WTC11 (cell line): Measurements from ENCODE around the gene TIMM50. TPM values are rescaled to one million over a fixed set of nuclear protein-coding genes. Genes with fewer than 3 reads are reported as not detected.

Experiments
- AFF4 ChIP-seq: sonication (generic); formaldehyde crosslinking; IDR thresholded peaks from 2 replicates; pipeline ENCODE4 v1.8.1; 2023; ENCODE audit warnings: mild to moderate bottlenecking, missing genetic modification reagents, borderline replicate concordance
- ARID4B ChIP-seq: sonication (generic); formaldehyde crosslinking; IDR thresholded peaks from 2 replicates; pipeline ENCODE4 v1.8.0; 2023; ENCODE audit warnings: missing genetic modification reagents, mild to moderate bottlenecking, borderline replicate concordance
- ATF3 ChIP-seq: sonication (generic); formaldehyde crosslinking; conservative IDR thresholded peaks from 2 replicates; pipeline ENCODE4 v1.8.1; 2022; ENCODE audit warnings: mild to moderate bottlenecking, missing genetic modification reagents
- E2F1 ChIP-seq: sonication (generic); formaldehyde crosslinking; IDR thresholded peaks from 2 replicates; pipeline ENCODE4 v1.8.0; 2022; ENCODE audit warnings: mild to moderate bottlenecking, missing genetic modification reagents
- EMX1 ChIP-seq: fragments of 250-450 bp; sonication (Bioruptor Pico); IDR thresholded peaks from 2 replicates; pipeline ENCODE4 v1.8.0; 2021; ENCODE audit warnings: mild to moderate bottlenecking
- FOXJ3 ChIP-seq: sonication (generic); formaldehyde crosslinking; IDR thresholded peaks from 2 replicates; pipeline ENCODE4 v1.9.0; 2021; ENCODE audit warnings: missing genetic modification reagents, mild to moderate bottlenecking, borderline replicate concordance
- FOXK1 ChIP-seq: sonication (generic); formaldehyde crosslinking; IDR thresholded peaks from 2 replicates; pipeline ENCODE4 v1.8.0; 2022; ENCODE audit warnings: mild to moderate bottlenecking, moderate library complexity, missing genetic modification reagents
- FOXP1 ChIP-seq: sonication (generic); formaldehyde crosslinking; IDR thresholded peaks from 2 replicates; pipeline ENCODE4 v1.8.0; 2022; ENCODE audit warnings: missing genetic modification reagents, mild to moderate bottlenecking, moderate library complexity, borderline replicate concordance
- FOXP4 ChIP-seq: sonication (generic); formaldehyde crosslinking; IDR thresholded peaks from 2 replicates; pipeline ENCODE4 v1.8.0; 2022; ENCODE audit warnings: mild to moderate bottlenecking, missing genetic modification reagents
- GABPB1 ChIP-seq: sonication (generic); formaldehyde crosslinking; IDR thresholded peaks from 2 replicates; pipeline ENCODE4 v1.8.1; 2023; ENCODE audit warnings: mild to moderate bottlenecking, missing genetic modification reagents
- GTF2I ChIP-seq: fragments of 250-450 bp; sonication (Bioruptor Pico); conservative IDR thresholded peaks from 2 replicates; pipeline ENCODE4 v1.4.0; 2021; ENCODE audit warnings: mild to moderate bottlenecking
- HMGA2 ChIP-seq: fragments of 250-450 bp; sonication (Bioruptor Pico); IDR thresholded peaks from 2 replicates; pipeline ENCODE4 v1.4.0; 2021; ENCODE audit warnings: mild to moderate bottlenecking, moderate library complexity
- MYBL2 ChIP-seq: sonication (generic); formaldehyde crosslinking; IDR thresholded peaks from 2 replicates; pipeline ENCODE4 v1.8.1; 2023; ENCODE audit warnings: mild to moderate bottlenecking, moderate library complexity, missing genetic modification reagents
- PRRX2 ChIP-seq: fragments of 250-450 bp; sonication (Bioruptor Pico); IDR thresholded peaks from 2 replicates; pipeline ENCODE4 v1.8.0; 2021; ENCODE audit warnings: mild to moderate bottlenecking
- SMAD4 ChIP-seq: sonication (generic); formaldehyde crosslinking; IDR thresholded peaks from 2 replicates; pipeline ENCODE4 v1.8.0; 2022; ENCODE audit warnings: mild to moderate bottlenecking, missing genetic modification reagents
- STAT6 ChIP-seq: sonication (generic); formaldehyde crosslinking; conservative IDR thresholded peaks from 2 replicates; pipeline ENCODE4 v1.8.1; 2023; ENCODE audit warnings: mild to moderate bottlenecking, low read depth, missing genetic modification reagents, moderate library complexity
- ZBTB21 ChIP-seq: sonication (generic); formaldehyde crosslinking; IDR thresholded peaks from 2 replicates; pipeline ENCODE4 v1.8.1; 2023; ENCODE audit warnings: mild to moderate bottlenecking, missing genetic modification reagents, borderline replicate concordance
- ZNF138 ChIP-seq: sonication (generic); formaldehyde crosslinking; conservative IDR thresholded peaks from 2 replicates; pipeline ENCODE4 v1.8.1; 2022; ENCODE audit warnings: mild to moderate bottlenecking, moderate library complexity, missing genetic modification reagents
- ZNF232 ChIP-seq: sonication (generic); formaldehyde crosslinking; IDR thresholded peaks from 2 replicates; pipeline ENCODE4 v1.8.0; 2022; ENCODE audit warnings: mild to moderate bottlenecking, missing genetic modification reagents
- ZNF423 ChIP-seq: fragments of 250-450 bp; sonication (Bioruptor Pico); IDR thresholded peaks from 2 replicates; pipeline ENCODE4 v2.1.2; 2022; ENCODE audit warnings: mild to moderate bottlenecking, moderate library complexity
- ZNF512 ChIP-seq: sonication (generic); formaldehyde crosslinking; IDR thresholded peaks from 2 replicates; pipeline ENCODE4 v1.8.1; 2022; ENCODE audit warnings: missing genetic modification reagents, borderline replicate concordance
- total RNA-seq: library from RNA; stranded (reverse); gene quantifications from 3 replicates; pipeline ENCODE4 v1.2.3, GENCODE V29; 2021

Gene TIMM50
- total RNA-seq, 1 experiment from 2014 or later, result 154 TPM

- TF ChIP-seq E2F1 (CRISPR knock-in tag), result peak; percentile 82; the same call in 1 of the 2 replicates
- no peak for TF ChIP-seq ATF3 (CRISPR knock-in tag)
- no peak for TF ChIP-seq GTF2I
- peak; percentile 77; the same call in 1 of the 2 replicates for TF ChIP-seq MYBL2 (CRISPR knock-in tag)
- no peak for TF ChIP-seq PRRX2 (CRISPR knock-in tag)
- no peak for TF ChIP-seq ZNF423 (CRISPR knock-in tag)
- TF ChIP-seq ZNF512 (CRISPR knock-in tag), result no peak
- TF ChIP-seq FOXP4 (CRISPR knock-in tag), result peak; percentile 91
- no peak; the same call in 1 of the 2 replicates for TF ChIP-seq ZNF232 (CRISPR knock-in tag)
- TF ChIP-seq HMGA2 (CRISPR knock-in tag), result no peak
- TF ChIP-seq FOXP1 (CRISPR knock-in tag), result peak; percentile 67; the same call in 1 of the 2 replicates
- TF ChIP-seq GABPB1 (CRISPR knock-in tag), result peak; percentile 71
- no peak for TF ChIP-seq STAT6 (CRISPR knock-in tag)
- TF ChIP-seq SMAD4 (CRISPR knock-in tag), result no peak
- TF ChIP-seq FOXK1 (CRISPR knock-in tag), result peak; percentile 91
- no peak for TF ChIP-seq ZNF138 (CRISPR knock-in tag)
- TF ChIP-seq AFF4 (CRISPR knock-in tag), result 0 out of 2 replicates have a peak, but pooled peaks have one; percentile 75
- no peak for TF ChIP-seq FOXJ3
- TF ChIP-seq ZBTB21, result no peak
- TF ChIP-seq ARID4B (CRISPR knock-in tag), result peak; percentile 38; the same call in 1 of the 2 replicates
- no peak for TF ChIP-seq EMX1 (CRISPR knock-in tag)
Measured at GRCh38 chr19:39445196-39446111, 35.2 kb upstream of the TIMM50 start, which contains the start of gene SUPT5H (continued).
